ENCODE measurements around the gene ZNF428. TPM values are rescaled to one million over a fixed set of nuclear protein-coding genes. Genes with fewer than 3 reads are reported as not detected.

The ZNF428 gene
- polyA plus RNA-seq, 1 experiment: 34.0 TPM

DNA sequence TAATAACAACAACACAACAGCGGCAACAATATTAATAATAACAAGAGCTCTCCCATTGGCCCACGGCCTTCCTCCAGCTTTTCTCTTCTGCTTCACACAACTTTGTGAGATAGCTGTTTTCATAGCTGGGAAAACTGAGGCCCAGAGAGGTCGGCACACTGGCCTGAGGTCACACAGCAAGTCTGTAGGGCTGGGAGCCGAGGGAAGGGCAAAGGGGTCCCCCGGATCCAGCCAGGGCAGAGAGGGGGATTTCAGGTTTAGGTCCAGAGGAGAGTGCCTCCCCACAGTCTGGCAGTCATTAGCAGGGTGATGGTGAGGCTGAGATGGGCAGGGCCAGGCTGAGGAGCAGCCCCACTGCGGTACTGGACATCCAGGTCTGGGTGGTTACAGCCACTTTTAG, 29.2 kb upstream of the ZNF428 start:
- no peak for DNase-seq (ENCODE audit: low read depth)
- peaks cover 17% of the 10 kb centered on the region for H3K36me3 ChIP-seq (ENCODE audit: control insufficient read depth, insufficient read depth, low read length)
- POLR2A ChIA-PET: interaction anchor here (0.5 kb wide), 1 partner anchor 115 kb away, joined by 5 read pairs; no protein-coding TSS in a partner anchor
- CTCF ChIA-PET: no interaction called here
- H3K4me3 ChIP-seq (ENCODE audit: low read depth, low read length): no peak overlapping the region
- no peaks in the 10 kb centered on the region for H3K27me3 ChIP-seq (ENCODE audit: control insufficient read depth, insufficient read depth, low read length)
- TF ChIP-seq, protein P1, sequence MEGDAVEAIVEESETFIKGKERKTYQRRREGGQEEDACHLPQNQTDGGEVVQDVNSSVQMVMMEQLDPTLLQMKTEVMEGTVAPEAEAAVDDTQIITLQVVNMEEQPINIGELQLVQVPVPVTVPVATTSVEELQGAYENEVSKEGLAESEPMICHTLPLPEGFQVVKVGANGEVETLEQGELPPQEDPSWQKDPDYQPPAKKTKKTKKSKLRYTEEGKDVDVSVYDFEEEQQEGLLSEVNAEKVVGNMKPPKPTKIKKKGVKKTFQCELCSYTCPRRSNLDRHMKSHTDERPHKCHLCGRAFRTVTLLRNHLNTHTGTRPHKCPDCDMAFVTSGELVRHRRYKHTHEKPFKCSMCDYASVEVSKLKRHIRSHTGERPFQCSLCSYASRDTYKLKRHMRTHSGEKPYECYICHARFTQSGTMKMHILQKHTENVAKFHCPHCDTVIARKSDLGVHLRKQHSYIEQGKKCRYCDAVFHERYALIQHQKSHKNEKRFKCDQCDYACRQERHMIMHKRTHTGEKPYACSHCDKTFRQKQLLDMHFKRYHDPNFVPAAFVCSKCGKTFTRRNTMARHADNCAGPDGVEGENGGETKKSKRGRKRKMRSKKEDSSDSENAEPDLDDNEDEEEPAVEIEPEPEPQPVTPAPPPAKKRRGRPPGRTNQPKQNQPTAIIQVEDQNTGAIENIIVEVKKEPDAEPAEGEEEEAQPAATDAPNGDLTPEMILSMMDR (IDR thresholded peaks at IDR 0.05; ENCODE audit: insufficient read depth, low read depth, low read length): no peak

DNA sequence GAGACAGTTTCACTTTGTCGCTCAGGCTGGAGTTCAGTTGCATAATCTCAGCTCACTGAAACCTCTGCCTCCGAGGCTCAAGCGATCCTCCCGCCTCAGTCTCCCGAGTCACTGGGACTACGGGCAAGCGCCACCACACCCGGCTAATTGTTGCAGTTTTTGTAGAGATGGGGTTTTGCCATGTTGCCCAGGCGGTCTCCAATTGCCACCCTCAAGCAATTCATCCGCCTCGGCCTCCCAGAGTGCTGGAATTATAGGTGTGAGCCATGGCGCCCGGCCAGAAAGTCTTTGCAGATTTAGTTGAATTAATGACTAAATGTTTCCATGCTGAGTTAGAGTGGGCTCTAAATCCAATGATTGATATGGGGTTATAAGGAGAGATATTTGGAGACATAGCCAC, 24.8 kb upstream of the ZNF428 start:
- H3K4me3 ChIP-seq (ENCODE audit: low read depth, low read length): no peak overlapping the region
- no peak for DNase-seq (ENCODE audit: low read depth)
- TF ChIP-seq, protein P1 (IDR thresholded peaks at IDR 0.05; ENCODE audit: insufficient read depth, low read depth, low read length): no peak
- ChIA-PET POLR2A (no interaction called here), CTCF (no interaction called here)
- peaks cover 5% of the 10 kb centered on the region for H3K27me3 ChIP-seq (ENCODE audit: control insufficient read depth, insufficient read depth, low read length)
- H3K36me3 ChIP-seq (ENCODE audit: control insufficient read depth, insufficient read depth, low read length): peaks cover 10% of the 10 kb centered on the region

DNA sequence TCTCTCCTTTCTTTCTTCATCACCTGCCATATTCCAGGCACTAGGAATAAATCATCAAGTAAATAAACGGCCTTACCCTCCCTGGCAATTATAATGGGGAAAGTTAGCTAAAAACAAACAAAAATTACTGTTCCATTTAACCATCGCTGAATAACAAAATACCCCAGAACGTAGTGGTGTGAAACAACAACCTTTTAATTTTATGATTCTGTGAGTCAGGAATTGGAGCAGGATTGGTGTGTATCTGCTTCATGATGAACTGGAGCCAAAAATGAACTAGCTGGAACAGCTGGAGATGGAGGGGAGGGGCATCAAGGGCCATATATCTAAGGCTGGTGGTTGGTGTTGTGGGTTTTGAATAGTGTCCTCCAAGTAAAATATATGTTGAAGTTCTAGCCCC, 23.9 kb upstream of the ZNF428 start:
- Histone ChIP-seq H3K27me3 (ENCODE audit: control insufficient read depth, insufficient read depth, low read length) (peaks cover 13% of the 10 kb centered on the region), H3K4me3 (ENCODE audit: low read depth, low read length) (no peak overlapping the region), H3K36me3 (ENCODE audit: control insufficient read depth, insufficient read depth, low read length) (peaks cover 4% of the 10 kb centered on the region)
- ChIA-PET CTCF (no interaction called here), POLR2A (no interaction called here)
- no peak for DNase-seq (ENCODE audit: low read depth)
- TF ChIP-seq, protein P1 (IDR thresholded peaks at IDR 0.05; ENCODE audit: insufficient read depth, low read depth, low read length): no peak

DNA sequence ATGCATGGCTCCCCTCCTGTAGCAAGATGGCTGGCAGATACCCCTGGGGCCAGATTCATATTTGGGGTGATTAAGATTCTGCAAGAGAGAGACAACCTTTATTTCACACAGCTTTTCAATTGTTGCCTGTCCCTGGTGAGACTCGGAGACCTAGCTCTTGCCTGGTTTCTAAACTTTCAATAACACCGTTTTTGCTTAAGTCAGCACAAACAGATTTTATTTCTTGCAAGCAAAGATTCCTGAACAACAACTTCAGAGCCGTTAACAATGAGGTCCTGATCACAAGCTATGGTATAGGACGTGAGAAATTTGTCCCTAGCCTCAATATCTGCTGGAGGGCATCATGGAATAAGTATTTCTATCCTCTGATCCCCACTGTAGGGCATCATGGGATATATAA, 23.1 kb upstream of the ZNF428 start:
- POLR2A ChIA-PET: no interaction called here
- CTCF ChIA-PET: no interaction called here
- H3K4me3 ChIP-seq (ENCODE audit: low read depth, low read length): no peak overlapping the region
- TF ChIP-seq, protein P1 (IDR thresholded peaks at IDR 0.05; ENCODE audit: insufficient read depth, low read depth, low read length): no peak
- no peak for DNase-seq (ENCODE audit: low read depth)
- H3K36me3 ChIP-seq (ENCODE audit: control insufficient read depth, insufficient read depth, low read length): no peaks in the 10 kb centered on the region
- peaks cover 17% of the 10 kb centered on the region for H3K27me3 ChIP-seq (ENCODE audit: control insufficient read depth, insufficient read depth, low read length)

DNA sequence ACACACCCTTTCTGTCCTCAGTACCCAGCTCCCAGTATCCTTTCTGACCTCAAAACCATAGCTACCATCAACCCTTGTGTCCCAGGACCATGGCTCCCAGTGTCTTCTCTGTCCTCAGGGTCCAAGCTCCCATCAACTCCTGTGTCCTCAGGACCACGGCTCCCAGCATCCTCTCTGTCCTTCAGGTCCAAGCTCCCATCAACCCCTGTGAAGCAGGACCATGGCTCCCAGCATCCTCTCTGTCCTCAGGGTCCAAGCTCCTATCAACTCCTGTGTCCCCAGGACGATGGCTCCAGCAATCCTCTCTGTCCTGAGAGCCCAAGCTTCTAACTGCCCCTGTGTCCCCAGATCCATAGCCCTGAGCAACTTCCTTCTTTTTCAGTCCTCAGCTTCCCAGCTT, 21.9 kb upstream of the ZNF428 start:
- Histone ChIP-seq H3K4me3 (ENCODE audit: low read depth, low read length) (no peak overlapping the region), H3K36me3 (ENCODE audit: control insufficient read depth, insufficient read depth, low read length) (no peaks in the 10 kb centered on the region), H3K27me3 (ENCODE audit: control insufficient read depth, insufficient read depth, low read length) (peaks cover 17% of the 10 kb centered on the region)
- TF ChIP-seq, protein P1 (IDR thresholded peaks at IDR 0.05; ENCODE audit: insufficient read depth, low read depth, low read length): no peak
- ChIA-PET POLR2A (no interaction called here), CTCF (interaction anchor here (0.7 to 1.1 kb wide), 2 partner anchors 11 to 1087 kb away, joined by 3 to 5 read pairs; no protein-coding TSS in a partner anchor)
- no peak for DNase-seq (ENCODE audit: low read depth)

Measured in BJ (cell line).